OCI-LY1 (cell line): ENCODE data around the gene BCAN.

Experiments used
- H2AFZ ChIP-seq: fragments of 200-600 bp; sonication (generic), shearing (Covaris generic); 2 replicates; pipeline ENCODE4 v1.6.0; 2014; ENCODE audit warnings: antibody characterized with exemption, mild to moderate bottlenecking, low read length
- H3F3A ChIP-seq: fragments of 200-600 bp; sonication (generic), shearing (Covaris generic); 2 replicates; pipeline ENCODE4 v1.6.0; 2014; ENCODE audit warnings: mild to moderate bottlenecking, antibody characterized with exemption, low read length, moderate library complexity; ENCODE audit not compliant: insufficient read depth
- H3K27ac ChIP-seq: fragments of 200-600 bp; sonication (generic); 2 replicates; pipeline ENCODE4 v1.5.1; 2014; ENCODE audit warnings: low read length, mixed run types, mild to moderate bottlenecking, low read depth; ENCODE audit not compliant: poor library complexity, severe bottlenecking
- H3K27me3 ChIP-seq: fragments of 200-600 bp; sonication (generic); 2 replicates; pipeline ENCODE4 v1.6.0; 2014; ENCODE audit warnings: antibody characterized with exemption, mild to moderate bottlenecking, low read length, moderate library complexity; ENCODE audit not compliant: insufficient read depth
- H3K36me3 ChIP-seq: fragments of 200-600 bp; sonication (generic); 2 replicates; pipeline ENCODE4 v1.6.1; 2014; ENCODE audit warnings: mild to moderate bottlenecking, antibody characterized with exemption, low read length, moderate library complexity, mixed read lengths; ENCODE audit not compliant: insufficient read depth
- H3K4me1 ChIP-seq: fragments of 200-600 bp; sonication (generic); 2 replicates; pipeline ENCODE4 v1.5.1; 2014; ENCODE audit warnings: mild to moderate bottlenecking, low read length, moderate library complexity; ENCODE audit not compliant: insufficient read depth, severe bottlenecking
- H3K4me2 ChIP-seq: fragments of 200-600 bp; sonication (generic), shearing (Covaris generic); 2 replicates; pipeline ENCODE4 v1.6.1; 2014; ENCODE audit warnings: low read length
- H3K4me3 ChIP-seq: fragments of 200-600 bp; sonication (generic); 2 replicates; pipeline ENCODE4 v1.5.1; 2014; ENCODE audit warnings: low read length, low read depth, mild to moderate bottlenecking, mixed read lengths; ENCODE audit not compliant: poor library complexity, severe bottlenecking
- H3K79me2 ChIP-seq: fragments of 200-600 bp; shearing (Covaris generic); 2 replicates; pipeline ENCODE4 v1.6.1; 2016; ENCODE audit warnings: mixed run types, low read length, mixed read lengths; ENCODE audit not compliant: insufficient read depth
- H3K9ac ChIP-seq: fragments of 200-600 bp; sonication (generic), shearing (Covaris generic); 2 replicates; pipeline ENCODE4 v1.6.1; 2014; ENCODE audit warnings: mild to moderate bottlenecking, low read length, mixed read lengths
- H3K9me2 ChIP-seq: fragments of 200-600 bp; sonication (generic), shearing (Covaris generic); 2 replicates; pipeline ENCODE4 v1.6.1; 2014; ENCODE audit warnings: low read depth, mild to moderate bottlenecking, low read length, mixed read lengths
- H3K9me3 ChIP-seq: fragments of 200-600 bp; shearing (Covaris generic); 2 replicates; pipeline ENCODE4 v1.6.1; 2014; ENCODE audit warnings: low read length, mixed read lengths
- H4K20me1 ChIP-seq: fragments of 200-600 bp; sonication (generic), shearing (Covaris generic); 2 replicates; pipeline ENCODE4 v1.6.0; 2016; ENCODE audit warnings: mild to moderate bottlenecking, low read length; ENCODE audit not compliant: insufficient read depth
- CTCF ChIP-seq: fragments of 200-600 bp; sonication (generic), shearing (Covaris generic); IDR thresholded peaks from 2 replicates; pipeline ENCODE4 v1.5.1; 2017; ENCODE audit warnings: mild to moderate bottlenecking, antibody characterized with exemption, low read length, moderate library complexity, mixed read lengths
- EZH2 ChIP-seq: fragments of 200-600 bp; sonication (generic), shearing (Covaris generic); IDR thresholded peaks from 2 replicates; pipeline ENCODE4 v1.8.0; 2017; ENCODE audit warnings: borderline replicate concordance, mixed run types, mild to moderate bottlenecking, antibody characterized with exemption, low read length, moderate library complexity, mixed read lengths

The BCAN gene

GRCh38 chr1:156692441-156692924 lies 50.6 kb downstream of the BCAN start:
- Histone ChIP-seq H3F3A (no peaks in the 10 kb centered on the region), H3K27me3 (peaks cover 11% of the 10 kb centered on the region), H3K4me3 (no peak overlapping the region), H3K4me1 (peaks cover 3% of the 10 kb centered on the region), H3K36me3 (no peaks in the 10 kb centered on the region), H4K20me1 (no peaks in the 10 kb centered on the region), H3K9me2 (no peaks in the 10 kb centered on the region), H3K4me2 (no peak overlapping the region), H2AFZ (no peak overlapping the region), H3K79me2 (no peaks in the 10 kb centered on the region), H3K9me3 (no peaks in the 10 kb centered on the region), H3K27ac (no peak overlapping the region), H3K9ac (no peak overlapping the region)
- TF ChIP-seq EZH2 (no peak), CTCF (no peak)

DNA sequence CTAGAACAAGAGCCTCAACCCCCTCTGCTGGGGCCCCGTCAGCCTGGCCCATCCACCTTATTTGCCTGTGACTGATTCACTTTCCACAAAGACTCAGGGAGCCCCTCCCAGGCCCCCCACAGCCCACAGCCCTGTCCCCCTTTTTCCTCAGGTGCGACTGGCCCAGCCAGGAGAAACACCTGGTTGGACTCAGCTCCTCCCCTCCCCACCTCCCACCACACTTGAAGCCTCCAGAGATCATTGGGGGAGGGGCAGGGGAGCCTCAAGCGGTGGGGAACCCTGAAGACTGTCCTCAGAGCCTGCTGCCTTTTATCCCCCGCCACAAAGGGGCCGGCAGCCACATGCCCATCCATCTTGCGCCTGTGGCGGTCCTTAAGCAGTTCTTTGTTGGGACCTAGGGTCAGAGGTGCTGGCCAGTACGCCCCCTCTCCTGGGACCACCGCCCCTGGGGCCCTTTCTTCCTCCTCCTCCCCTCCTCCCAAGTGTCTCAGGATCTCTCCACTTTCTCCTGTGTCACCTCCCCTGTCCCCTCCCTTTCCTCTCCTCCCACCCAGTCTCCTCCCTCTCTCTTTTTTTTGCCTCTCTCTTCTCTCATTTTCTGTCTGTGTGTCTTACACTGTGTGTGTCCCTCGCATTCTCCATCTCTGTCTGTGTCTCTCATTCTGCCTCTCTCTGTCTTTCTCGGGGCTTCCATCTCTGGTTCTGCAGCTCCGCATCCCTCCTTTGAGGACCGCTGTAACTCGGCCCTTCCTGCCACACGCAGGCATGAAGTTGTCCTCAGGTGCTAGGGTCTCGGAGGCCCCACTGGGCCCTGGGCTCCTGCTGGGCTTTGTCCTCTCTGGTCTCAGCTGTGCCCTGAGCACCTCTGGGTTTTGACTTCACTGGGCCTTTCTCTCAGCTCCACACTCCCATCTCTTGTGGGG lies 51.3 kb downstream of the BCAN start:
- no peak overlapping the region for H3K4me3 ChIP-seq
- no peaks in the 10 kb centered on the region for H4K20me1 ChIP-seq
- no peaks in the 10 kb centered on the region for H3K79me2 ChIP-seq
- H3K9me3 ChIP-seq = no peaks in the 10 kb centered on the region
- no peak overlapping the region for H3K4me2 ChIP-seq
- no peaks in the 10 kb centered on the region for H3K9me2 ChIP-seq
- TF ChIP-seq CTCF = no peak
- no peak for TF ChIP-seq EZH2
- H3K36me3 ChIP-seq = no peaks in the 10 kb centered on the region
- peaks cover 3% of the 10 kb centered on the region for H3K4me1 ChIP-seq
- H2AFZ ChIP-seq = no peak overlapping the region
- H3F3A ChIP-seq = no peaks in the 10 kb centered on the region
- peaks cover 11% of the 10 kb centered on the region for H3K27me3 ChIP-seq
- H3K9ac ChIP-seq = no peak overlapping the region
- H3K27ac ChIP-seq = no peak overlapping the region

DNA sequence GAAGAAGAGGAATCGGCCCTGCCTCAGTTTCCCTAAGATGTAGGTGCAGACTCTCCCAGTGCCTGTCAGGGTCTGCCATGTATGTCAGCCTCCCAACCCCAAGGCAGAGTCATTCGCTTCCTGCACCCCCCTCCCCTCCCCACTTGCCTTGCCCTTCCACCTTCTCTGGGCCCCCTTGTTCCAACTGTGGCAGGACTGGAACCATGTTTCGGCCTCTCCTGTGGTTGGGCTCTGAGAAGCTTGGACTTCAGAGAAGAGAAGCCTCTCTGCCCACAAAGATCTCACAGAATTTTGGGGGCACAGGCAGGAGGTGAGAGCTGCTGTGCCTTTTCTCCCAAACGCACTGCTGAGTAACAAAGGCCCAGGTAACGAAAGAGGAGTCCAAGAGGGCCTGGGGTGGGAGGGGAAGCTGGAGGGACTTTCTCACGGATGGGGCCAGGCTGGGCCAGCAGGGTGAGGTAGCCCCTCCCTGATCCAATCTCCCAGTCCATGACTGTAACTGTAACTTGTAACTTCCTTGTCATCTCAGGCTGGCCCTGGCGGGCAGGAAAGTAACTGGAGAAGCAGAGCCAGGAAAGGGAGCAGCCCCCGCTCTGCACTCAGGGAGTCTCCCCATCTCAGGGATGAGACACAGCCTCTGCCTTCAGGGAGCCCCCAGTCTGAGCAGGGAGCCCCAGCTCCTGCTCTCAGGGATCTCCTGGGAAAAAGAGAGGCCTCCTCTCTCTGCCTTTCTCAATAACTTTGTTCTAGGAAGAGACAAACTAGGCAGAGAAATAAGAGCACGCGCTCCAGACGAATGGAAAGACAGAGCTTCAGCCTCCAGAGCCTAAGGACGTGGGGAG lies 52.2 kb downstream of the BCAN start:
- TF ChIP-seq EZH2 (no peak), CTCF (no peak)
- Histone ChIP-seq H3K9ac (no peak overlapping the region), H3K4me1 (peaks cover 3% of the 10 kb centered on the region), H3K36me3 (no peaks in the 10 kb centered on the region), H3K27me3 (peaks cover 11% of the 10 kb centered on the region), H3F3A (no peaks in the 10 kb centered on the region), H3K4me3 (no peak overlapping the region), H3K9me2 (no peaks in the 10 kb centered on the region), H3K79me2 (no peaks in the 10 kb centered on the region), H4K20me1 (no peaks in the 10 kb centered on the region), H3K27ac (no peak overlapping the region), H3K9me3 (no peaks in the 10 kb centered on the region), H3K4me2 (no peak overlapping the region), H2AFZ (no peak overlapping the region)
